Measurements from ENCODE around the gene ANKS4B. TPM values are rescaled to one million over a fixed set of nuclear protein-coding genes. Genes with fewer than 3 reads are reported as not detected.

The ANKS4B gene
- total RNA-seq, 6 experiments from 2014 or later, result not detected

DNA sequence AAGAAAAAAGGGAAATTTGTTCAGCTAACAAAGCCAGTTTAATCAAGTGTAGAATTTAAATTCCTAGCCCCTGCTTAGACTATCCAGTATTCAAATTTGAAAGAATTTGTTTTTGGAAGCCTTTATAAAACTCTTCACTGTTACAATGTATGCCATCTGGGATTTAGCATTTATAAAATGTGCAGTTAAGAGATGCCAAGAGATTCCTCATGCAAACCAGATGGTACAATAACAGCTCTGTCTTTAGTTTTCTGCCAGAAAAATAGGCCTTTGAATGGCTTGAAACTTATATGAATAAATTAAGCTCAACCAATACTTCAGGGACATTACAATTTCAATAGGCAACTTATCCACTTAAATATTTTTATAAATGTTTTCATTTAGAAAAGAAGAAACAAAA is 6.8 kb upstream of the ANKS4B start:
- Mint-ChIP-seq H3K9me3 (no peaks in the 10 kb centered on the region), H3K36me3 (ENCODE audit: low read depth) (no peaks in the 10 kb centered on the region), H3K4me1 (ENCODE audit: low read depth) (no peaks in the 10 kb centered on the region; the same call in 1 of the 2 replicates), H3K27ac (no peak overlapping the region), H3K27me3 (ENCODE audit: insufficient read depth) (peaks cover 61% of the 10 kb centered on the region), H3K4me3 (no peak overlapping the region)
- TF ChIP-seq CTCF (IDR thresholded peaks at IDR 0.05), result no peak
- DNase-seq, result no peak

DNA sequence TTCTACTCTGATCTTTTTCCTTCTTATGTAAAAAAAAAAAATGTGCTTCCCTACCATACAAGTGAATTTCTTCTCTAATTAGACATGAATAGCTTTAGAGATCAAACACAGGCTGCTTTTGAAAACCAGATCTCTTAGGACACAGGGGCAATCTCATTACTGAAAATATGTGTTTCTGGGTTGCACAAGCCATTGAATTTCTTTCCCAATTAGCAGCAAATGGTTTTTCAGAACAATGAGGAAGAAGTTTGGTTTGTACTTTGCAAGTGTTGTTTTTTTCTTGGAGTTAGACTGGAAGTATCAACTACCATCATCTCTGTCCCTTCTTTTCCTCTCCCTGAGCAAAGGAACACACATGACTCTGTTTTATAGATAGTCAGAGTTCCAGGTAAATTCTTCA is 5.6 kb upstream of the ANKS4B start:
- no peak for TF ChIP-seq CTCF (IDR thresholded peaks at IDR 0.05)
- DNase-seq, result no peak
- Mint-ChIP-seq H3K27me3 (ENCODE audit: insufficient read depth) (peaks cover 55% of the 10 kb centered on the region), H3K4me1 (ENCODE audit: low read depth) (no peaks in the 10 kb centered on the region; the same call in 1 of the 2 replicates), H3K9me3 (no peaks in the 10 kb centered on the region), H3K4me3 (no peak overlapping the region), H3K36me3 (ENCODE audit: low read depth) (no peaks in the 10 kb centered on the region), H3K27ac (no peak overlapping the region)

DNA sequence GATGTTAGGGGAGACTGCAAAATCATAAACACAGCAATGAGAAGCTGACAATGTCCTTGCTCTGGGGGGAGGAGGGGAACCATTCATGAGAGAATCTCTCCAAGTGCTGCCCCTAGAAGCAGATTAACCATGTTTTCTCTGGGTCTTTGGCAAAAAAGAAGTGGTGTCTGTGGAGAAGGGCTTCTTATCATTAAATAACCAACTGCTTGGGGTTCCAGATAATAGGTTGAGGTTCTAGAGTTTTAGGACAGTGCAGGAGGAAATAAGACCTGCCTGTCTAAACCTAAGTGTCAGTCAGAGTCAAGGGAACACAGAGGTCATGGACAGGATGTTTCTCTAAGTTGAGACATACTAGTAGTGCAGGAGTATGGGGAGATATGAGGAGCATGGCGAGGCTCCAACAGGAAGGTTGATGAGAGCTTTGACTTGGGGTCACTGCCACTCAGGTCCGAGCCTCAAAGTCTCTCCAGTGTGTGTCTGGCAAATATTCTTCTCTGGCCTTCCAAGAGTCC is 5.1 kb upstream of the ANKS4B start:
- H3K36me3 Mint-ChIP-seq (ENCODE audit: low read depth), result no peaks in the 10 kb centered on the region
- no peaks in the 10 kb centered on the region for H3K9me3 Mint-ChIP-seq
- H3K4me3 Mint-ChIP-seq, result no peak overlapping the region
- peaks cover 55% of the 10 kb centered on the region for H3K27me3 Mint-ChIP-seq (ENCODE audit: insufficient read depth)
- H3K27ac Mint-ChIP-seq, result no peak overlapping the region
- DNase-seq, result no peak
- H3K4me1 Mint-ChIP-seq (ENCODE audit: low read depth), result no peaks in the 10 kb centered on the region
- no peak for TF ChIP-seq CTCF (IDR thresholded peaks at IDR 0.05)

GRCh38 chr16:21233045-21233520 is 416 bp upstream of the ANKS4B start:
- peaks cover 38% of the 10 kb centered on the region for H3K27me3 Mint-ChIP-seq (ENCODE audit: insufficient read depth)
- DNase-seq, result no peak
- H3K27ac Mint-ChIP-seq, result no peak overlapping the region
- no peak overlapping the region for H3K4me3 Mint-ChIP-seq
- no peak for TF ChIP-seq CTCF (IDR thresholded peaks at IDR 0.05)
- no peaks in the 10 kb centered on the region for H3K36me3 Mint-ChIP-seq (ENCODE audit: low read depth)
- no peaks in the 10 kb centered on the region for H3K4me1 Mint-ChIP-seq (ENCODE audit: low read depth)
- no peaks in the 10 kb centered on the region for H3K9me3 Mint-ChIP-seq

- Mint-ChIP-seq H3K9me3 (no peaks in the 10 kb centered on the region), H3K4me1 (ENCODE audit: low read depth) (no peaks in the 10 kb centered on the region), H3K36me3 (ENCODE audit: low read depth) (no peaks in the 10 kb centered on the region), H3K4me3 (no peak overlapping the region), H3K27me3 (ENCODE audit: insufficient read depth) (peaks cover 25% of the 10 kb centered on the region), H3K27ac (no peak overlapping the region)
- no peak for TF ChIP-seq CTCF (IDR thresholded peaks at IDR 0.05)
- no peak for DNase-seq
These were observed 1.7 kb downstream of the ANKS4B start for GRCh38 chr16:21235199-21235585.

DNA sequence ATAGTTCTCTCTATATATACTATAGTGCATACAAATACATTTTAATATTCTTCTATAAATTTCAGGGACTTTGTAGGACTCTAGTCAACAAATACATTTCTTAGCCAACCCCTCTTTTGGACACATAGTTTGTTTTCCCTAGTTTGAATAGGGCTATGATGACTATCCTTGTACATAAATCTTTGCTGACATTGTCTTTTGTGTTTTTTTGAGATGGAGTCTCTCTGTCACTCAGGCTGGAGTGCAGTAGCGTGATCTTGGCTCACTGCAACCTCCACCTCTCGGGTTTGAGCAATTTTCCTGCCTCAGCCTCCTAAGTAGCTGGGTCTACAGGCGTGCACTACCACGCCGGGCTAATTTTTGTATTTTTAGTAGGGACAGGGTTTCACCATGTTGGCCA is 3.3 kb downstream of the ANKS4B start:
- Mint-ChIP-seq H3K4me1 (ENCODE audit: low read depth) (no peaks in the 10 kb centered on the region), H3K4me3 (no peak overlapping the region), H3K9me3 (no peaks in the 10 kb centered on the region), H3K27ac (no peak overlapping the region), H3K36me3 (ENCODE audit: low read depth) (no peaks in the 10 kb centered on the region), H3K27me3 (ENCODE audit: insufficient read depth) (peaks cover 26% of the 10 kb centered on the region)
- no peak for DNase-seq
- TF ChIP-seq CTCF (IDR thresholded peaks at IDR 0.05), result no peak

Data from HFFc6 (cell line).